GM20431 (cell line): Measurements from ENCODE around the gene MRPL23.
"Not testable (repeated sequence)": the region's sequence is repeated elsewhere in the genome, so short reads cannot be mapped to it uniquely, and the experiment has no call there.

Experiments
- in situ Hi-C: fragments of 300-500 bp; cut with MseI, MboI; formaldehyde crosslinking; loops from one replicate; pipeline ENCODE4 v1.15.0; 2020; ENCODE audit warnings: low sequenced_read_pairs; ENCODE audit not compliant: unreplicated experiment

Gene MRPL23

DNA sequence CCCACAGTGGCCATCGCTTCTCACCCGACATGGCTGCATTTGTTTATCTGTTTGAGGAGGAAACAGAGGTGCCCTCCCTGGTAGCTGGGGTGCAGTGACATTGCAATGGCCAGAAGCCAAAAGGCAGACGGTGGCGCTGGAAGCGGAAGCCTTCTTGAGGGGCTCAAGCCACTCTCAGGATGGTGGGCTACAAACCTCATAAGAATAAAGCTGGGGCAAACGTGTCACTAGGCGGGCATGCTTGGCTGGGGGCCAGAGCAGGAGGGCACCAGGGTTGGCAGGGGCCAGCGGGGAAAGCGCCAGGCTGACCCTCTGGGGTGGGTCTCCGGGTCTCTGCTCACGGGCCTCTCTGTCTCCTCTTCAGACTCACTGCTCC is 15.0 kb upstream of the MRPL23 start:
- in situ Hi-C loops = no loop called here

DNA sequence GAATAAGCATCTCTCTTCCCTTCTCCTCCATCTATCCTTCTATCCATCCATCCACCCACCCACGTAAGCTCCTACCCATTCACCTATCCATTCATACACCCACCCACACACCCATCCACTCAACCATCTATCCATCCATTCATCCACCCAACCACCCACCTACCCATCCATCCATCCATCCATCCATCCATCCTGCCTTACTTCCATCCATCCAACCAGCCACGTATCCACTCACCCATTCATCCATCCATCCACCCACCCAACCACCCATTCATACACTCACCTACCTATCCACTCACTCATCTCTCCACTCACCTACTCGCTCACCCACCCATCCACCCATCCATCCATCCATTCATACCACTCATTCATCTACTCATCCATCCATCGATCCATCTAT is 14.5 kb upstream of the MRPL23 start:
- in situ Hi-C loops = no loop called here

DNA sequence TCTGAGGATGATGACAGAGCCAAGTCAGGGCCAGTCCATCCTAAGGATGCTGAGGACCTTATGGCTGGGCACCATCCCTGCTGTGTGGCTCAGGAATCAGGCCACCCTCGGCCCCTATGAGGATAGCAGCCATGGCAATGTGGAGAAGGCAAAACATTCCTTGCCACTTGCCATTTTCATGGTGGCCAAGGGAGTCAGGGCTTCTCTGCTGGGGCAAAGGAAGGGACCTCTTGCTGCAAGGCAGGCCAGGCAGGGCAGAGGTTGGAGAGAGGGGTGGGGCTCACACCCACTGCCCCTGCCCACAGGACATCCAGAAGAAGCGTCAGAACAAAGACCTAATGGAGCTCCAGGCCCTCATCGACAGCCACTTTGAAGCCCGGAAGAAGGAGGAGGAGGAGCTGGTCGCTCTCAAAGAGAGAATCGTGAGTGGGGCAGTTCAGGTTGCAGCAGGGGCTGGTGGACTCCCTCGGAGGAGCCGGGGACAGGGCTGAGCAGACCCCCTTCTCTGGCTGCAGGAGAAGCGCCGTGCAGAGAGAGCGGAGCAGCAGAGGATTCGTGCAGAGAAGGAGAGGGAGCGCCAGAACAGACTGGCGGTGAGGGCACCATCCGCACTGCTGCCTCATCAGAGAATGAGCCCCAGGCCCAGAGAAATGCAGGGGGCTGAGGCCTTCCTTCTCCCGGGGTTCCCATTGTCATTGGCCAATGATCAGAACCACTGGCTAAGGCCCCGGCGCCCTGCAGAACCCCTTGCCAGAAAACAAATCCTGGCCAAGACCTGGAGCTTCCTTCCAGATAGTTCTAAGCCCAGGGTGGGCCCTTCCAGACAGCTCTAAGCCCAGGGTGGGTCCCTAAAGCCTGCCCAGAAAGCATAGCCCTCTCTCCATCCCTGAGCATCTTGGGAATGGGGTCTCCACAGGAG is 13.5 kb upstream of the MRPL23 start:
- in situ Hi-C loops = no loop called here

DNA sequence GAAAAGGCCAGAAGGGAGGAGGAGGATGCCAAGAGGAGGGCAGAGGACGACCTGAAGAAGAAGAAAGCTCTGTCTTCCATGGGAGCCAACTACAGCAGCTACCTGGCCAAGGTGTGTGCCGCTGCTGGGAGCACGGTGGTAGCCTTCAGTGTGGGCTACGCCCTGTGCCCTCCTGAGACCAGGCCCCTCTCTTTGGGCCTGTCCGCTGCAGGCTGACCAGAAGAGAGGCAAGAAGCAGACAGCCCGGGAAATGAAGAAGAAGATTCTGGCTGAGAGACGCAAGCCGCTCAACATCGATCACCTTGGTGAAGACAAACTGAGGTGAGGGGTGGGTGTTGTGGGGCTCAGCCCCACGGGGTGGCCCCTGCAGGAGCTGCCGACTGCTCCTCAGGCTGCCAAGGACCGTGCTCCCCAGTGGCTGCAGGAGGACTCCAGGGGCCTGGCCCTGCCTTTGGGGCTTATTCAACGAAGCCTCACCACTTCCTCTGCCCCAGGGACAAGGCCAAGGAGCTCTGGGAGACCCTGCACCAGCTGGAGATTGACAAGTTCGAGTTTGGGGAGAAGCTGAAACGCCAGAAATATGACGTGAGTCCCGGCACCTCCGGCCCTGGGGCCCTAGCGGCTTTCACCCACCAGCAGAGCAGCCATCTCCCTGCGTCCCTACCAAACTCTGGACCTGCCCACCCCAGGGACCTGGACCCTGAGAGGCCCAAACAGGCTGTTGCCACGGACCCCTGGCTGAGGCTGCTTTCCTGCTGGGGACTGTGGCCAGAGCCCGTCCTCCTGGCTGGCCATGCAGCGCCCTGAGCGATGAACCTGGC is 12.6 kb upstream of the MRPL23 start:
- in situ Hi-C loops = no loop called here

DNA sequence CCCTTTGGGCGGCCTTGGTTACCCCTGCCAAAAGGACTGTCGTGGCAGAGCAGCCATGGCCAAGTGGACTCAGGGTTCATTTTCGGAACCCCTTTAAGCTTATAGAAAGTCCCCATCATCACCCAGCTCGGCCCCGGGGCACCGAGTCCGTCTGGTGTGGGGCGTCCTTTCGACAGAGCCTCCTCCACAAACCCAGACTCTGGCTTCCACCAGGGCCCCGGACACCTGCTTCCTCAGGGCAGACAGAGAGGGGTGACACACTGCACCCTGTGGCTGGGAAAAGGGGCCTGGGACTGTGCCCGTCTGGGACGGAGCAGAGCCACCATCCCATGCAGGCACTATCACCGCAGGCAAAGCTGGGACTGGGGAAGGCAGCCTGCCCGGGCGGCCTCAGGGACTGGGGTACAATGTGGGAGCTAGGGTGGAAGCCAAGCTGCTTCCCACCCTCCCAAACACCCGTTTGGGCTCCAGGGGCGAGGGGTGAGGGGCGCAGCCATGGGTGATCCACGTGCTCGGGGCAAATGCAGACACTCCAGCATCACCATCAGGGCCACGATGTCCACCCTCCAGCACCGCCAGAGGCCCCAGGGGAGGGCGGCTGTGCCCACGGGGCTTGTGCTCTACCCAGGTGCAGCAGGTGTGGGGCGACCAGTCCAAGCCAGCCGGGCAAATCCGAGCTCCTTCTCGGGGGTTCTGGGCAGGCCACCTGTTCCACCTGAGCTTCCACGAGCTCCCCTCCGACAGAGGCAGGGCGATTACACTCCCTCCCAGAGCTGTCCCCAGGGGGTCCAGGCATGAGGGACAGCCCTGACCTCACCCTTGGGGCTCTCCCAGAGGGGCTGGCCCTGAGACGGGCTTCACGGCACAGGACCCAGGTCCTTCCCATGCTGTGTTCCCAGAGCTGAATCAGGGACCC is 11.7 kb upstream of the MRPL23 start:
- in situ Hi-C loops = no loop called here

DNA sequence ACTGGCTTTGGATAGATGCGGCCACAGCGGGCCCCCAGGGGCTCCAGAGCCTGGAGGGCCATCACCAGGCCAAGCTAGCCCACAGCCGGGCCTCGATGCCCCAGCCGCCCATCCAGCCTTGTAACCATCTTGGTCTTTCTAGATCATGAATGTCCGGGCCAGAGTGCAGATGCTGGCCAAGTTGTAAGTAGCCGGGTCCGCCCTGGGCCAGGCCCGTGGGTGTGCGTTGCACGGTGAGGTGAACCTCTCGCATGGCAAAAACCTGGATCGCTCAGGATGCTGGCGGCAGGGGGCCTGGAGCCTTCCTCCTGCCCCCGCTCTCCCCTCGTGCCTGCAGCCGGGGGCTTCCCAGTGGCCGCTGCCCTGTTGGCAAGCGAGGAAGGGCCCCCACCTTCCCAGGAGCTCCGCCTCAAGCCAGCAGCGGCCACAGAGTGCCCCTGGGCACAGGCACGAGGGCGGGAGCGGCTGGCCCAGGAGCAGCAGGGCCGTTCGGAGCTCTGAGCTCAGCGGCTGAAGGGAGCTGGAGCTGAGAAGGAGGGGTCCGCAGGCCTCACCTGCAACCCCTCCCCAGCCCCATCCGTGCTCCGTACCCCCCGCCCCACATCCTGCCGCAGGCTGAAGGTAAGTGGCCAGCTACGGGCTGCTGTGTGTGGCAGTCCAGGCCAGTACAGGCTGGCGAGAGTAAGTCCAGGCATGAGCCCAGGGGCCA is 10.9 kb upstream of the MRPL23 start:
- in situ Hi-C loops = no loop called here

DNA sequence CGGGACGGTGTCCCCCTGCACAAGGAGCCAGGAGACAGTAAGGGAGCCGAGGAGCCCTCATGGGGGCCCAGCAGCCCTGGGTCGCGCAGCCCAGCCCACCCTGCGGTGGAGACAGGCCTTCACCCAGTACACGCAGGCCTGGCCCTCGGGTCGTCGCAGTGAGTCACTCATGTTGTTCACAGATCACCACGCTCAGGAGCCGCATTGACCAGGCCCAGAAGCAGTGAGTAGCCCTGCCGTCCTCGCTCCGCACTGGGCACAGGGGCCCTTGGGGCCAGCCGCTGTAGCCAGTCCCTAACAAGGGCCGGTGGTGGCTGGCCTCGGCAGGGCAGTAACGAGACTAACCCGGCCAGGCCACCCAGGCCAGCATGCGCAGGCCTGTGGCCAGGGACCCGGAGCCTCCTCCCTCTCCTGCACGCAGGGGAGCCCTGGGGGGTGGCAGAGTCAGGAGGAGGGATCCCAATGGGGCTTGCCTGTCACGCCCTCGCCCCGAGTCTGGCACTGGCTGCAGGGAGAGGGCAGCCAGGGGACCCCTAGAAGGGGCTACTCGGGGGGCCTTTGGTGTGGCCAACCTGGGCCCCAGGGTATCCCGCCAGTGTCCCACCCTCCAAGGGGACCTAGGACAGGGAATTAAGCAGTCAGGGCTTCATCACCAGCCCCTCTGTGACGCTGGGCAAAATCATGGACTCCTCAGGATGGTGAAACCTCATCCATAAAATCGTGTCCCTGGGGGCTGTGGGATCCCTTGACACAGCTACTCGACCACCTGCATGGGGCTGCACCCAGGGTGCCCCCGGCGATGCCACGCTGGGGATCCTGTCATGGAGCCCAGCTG is 10.1 kb upstream of the MRPL23 start:
- in situ Hi-C loops = no loop called here

DNA sequence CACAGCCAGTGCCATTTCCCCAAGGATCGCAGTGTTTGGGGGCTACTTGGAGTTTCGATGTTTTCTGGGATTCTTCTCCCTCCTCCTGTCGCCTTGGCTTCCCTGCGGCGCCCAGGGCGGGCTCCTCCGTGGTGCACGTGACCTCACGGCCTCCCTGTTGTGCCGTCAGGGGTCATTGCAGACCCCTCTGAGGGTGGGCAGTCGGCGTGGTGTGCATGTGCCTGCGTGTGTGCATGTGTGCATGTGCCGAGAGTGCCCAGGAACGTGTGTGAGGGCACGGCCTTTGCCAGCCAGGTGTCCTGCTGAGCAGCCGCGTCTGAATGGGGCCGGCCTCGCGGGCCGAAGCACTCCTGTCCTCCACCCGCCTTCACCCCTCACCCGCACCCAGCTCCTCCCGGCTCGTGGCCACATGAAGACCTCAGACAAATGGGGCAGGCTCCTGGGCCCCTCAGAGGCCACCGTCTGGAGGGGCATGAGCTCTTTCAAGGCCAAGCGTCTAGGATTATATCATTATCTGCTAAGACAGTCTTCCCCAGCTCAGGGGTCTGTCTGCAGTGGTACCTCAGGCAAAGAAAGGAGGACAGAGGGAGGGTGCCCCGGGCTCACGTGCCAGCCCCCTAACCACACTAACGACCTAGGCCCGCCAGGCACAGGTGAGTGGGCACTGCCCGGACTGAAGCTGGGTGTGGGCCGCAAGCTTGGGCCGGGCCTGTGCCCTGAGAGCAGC is 9.4 kb upstream of the MRPL23 start:
- in situ Hi-C loops = no loop called here

DNA sequence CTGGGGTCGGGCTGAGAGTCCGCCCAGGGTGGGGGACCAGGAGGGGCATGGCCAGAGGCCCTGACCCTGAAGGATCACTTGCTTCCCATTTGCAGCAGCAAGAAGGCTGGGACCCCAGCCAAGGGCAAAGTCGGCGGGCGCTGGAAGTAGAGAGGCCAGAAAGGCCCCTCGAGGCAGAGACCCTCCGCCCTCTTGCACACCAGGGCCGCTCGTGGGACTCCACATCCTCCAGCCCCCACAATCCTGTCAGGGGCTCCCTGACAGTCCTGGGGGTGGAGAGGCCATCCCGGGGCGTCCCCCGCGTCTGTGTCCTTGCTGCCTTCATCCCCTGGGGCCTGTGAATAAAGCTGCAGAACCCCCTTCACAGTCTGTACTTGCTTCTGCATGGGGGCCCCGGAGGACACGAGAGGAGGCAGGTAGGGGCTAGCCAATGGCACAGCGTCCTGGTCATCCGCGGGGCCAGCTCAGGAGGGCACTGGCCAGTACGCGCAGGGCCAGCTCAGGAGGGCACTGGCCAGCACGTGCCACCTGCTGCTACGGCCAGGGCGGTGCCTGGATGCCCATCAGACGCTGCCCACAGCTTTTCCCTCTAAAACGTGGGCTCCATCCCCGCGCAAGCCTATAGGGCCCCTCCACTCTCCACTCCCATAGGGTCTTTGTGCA is 8.7 kb upstream of the MRPL23 start:
- in situ Hi-C loops = no loop called here

DNA sequence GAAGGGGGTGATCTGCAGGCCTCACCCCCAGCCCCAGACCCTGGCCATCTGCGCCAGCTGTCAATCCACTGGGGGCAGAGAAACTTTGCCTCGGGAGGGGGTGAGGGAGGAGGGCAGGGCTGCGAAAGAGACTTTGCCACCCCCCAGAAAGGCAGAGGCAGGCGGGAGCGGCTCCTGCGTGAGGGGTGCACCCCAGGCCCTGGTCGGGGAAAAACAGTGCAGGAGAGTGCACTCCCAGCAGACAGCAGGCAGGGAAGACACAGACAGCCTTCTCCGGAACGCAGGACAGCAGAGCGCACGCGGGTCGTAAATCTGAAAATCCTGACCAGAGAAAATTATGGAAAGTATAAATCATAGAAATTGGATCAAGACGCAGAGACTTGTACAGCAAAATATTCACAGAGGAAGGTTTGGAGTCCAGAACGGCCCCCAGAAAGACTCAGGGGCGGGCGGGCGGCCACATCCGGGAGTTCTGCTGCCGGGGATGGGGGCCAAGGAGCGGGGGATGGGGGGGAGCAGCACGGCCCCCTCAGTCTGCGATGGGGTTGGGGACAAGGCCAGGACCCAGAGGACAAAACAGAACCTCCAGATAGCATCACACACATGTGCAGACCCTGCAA is 8.0 kb upstream of the MRPL23 start:
- in situ Hi-C loops = no loop called here

DNA sequence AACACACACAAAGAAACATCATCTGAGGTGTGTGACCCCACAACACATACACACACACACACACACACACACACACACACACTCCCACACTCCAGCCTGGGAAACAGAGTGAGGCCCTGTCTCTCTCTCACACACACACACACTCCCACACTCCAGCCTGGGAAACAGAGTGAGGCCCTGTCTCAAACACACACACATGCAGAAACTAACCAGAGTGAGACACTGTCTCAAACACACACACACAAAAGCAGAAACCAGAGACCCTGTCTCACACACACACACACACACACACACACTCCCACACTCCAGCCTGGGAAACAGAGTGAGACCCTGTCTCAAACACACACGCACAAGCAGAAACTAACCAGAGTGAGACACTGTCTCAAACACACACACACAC is 7.3 kb upstream of the MRPL23 start:
- in situ Hi-C loops = not testable (repeated sequence)

DNA sequence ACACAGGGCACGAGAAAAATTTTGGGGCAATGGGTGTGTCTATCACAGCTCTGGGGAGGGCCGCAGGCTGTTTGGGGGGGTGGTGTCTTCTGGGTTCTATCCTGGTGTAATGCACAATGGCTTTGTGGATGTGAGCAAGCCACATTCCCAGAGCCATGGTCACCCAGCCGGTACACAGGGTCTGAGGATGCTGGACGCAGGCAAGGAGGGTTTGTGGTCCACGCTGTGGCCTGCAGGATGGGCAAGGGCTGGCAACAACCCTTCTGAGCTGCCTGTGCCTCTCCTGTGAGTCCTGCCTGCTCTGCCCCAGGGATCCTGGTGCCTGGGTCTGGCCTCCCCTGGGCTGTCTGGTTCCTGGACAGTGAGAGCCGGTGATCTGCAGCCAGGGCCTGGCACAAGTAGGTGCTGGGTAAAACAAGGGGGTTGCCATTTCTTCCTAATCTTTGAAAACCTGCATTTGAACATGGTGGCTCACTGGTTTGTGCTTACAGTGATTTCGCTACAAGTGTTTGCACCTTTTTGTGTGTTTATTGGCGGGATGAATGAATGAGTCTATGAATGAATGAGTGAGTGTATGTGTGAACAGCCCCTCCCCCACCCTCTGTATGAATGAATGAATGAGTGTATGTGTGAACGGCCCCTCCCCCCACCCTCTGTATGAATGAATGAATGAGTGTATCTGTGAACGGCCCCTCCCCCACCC is 4.4 kb upstream of the MRPL23 start:
- in situ Hi-C loops = no loop called here

DNA sequence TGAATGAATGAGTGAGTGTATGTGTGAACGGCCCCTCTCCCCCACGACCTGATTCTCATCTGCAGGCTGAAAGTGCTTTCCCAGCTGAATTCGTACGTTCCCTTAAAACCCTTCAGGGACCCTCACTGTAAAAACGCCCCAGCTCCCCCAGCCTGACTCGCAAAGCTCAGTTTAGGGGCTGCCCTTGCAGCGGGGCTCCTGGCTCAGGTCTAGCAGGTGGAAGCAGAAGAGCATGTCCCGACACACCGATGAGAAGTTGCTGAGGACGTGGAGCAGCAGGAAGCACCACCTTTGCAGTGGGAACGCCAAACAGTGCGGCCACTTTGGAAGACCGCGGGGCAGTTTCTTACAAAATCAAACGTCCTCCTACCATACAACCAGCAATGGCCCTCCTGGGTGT is 3.6 kb upstream of the MRPL23 start:
- in situ Hi-C loops = no loop called here

DNA sequence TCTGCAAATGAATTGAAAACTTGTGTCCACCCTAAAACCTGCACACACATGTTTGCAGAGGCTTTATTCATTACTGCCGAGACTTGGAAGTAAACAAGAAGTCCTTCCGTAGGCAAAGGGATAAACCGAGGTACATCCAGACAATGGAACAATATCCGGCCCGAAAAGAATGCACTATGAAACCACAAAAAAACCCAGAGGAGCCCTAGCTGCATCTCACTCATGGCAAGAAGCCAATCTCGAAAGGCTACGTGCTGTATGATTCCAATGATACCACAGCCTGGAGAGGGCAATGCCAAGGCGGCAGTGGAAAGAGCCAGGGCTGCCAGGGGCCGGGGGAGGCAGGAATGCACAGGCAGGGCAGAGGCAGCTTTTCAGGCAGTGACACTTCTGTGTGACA is 3.2 kb upstream of the MRPL23 start:
- in situ Hi-C loops = no loop called here

DNA sequence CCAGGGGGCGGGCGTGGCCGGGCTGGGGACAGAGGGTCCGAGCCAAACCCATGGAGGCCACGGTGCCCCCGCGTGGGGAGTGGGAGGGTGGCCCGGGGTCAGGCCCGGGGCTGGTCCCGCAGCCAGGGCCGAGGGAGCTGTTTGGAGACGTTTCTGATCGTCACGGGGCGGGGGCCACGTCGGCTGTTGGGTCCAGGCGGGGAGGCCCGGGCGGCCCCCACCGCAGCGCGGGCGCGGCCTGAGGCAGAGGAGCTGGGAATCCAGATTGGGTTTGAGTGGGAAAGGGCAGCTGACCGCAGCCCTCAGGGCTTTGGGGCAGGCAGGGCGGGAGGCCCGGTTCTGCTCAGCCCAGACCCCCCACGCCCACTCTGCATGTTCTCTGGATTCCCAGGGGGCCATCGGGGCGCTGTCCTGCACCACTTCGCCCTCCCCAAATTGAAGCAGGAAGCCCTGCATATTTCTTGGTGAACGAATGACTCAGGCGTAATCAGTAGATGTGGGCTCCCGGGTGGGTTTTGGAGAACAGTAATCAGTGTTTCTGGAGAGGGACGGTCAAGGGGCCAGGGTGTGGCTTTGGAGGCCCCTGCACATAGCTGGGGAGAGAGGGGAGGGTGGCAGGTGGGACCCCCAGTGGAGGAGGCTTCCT is 583 bp downstream of the MRPL23 start:
- in situ Hi-C loops = no loop called here

DNA sequence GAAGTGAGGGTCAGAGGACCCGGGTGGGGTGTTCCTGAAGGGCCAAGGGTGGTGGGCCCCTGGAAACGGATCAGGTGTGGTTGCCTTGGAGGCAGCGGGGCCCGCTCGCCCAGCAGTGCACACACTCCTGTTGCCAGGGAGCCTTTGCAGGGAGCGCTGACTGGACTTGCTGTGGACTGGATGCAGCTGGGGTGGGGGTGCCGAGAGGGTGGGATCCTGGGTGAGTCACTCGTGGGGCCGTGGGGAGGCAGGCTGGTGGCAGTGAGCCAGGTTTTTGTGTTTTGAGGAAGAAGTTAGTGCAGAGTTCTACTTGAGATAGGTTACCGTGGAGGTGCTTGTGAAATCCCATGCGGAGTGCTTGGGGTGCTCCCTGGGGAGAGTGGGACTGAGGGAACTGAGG is 1.3 kb downstream of the MRPL23 start:
- in situ Hi-C loops = no loop called here
